OCI-LY7 (cell line): Measurements from ENCODE around the gene AGBL1. TPM values are rescaled to one million over a fixed set of nuclear protein-coding genes. Genes with fewer than 3 reads are reported as not detected.

Experiments
- BruUV-seq: library from RNA; stranded (reverse); fragments of 400-500 nt; replicated peaks from 2 replicates; lab custom pipeline; 2021; lab: Mats Ljungman, UMichigan
- CTCF ChIA-PET: fragments of 300-600 bp; sonication (Branson Sonifier 250); formaldehyde crosslinking; loops from one replicate; lab custom pipeline; 2022; ENCODE audit warnings: antibody characterized with exemption; ENCODE audit not compliant: unreplicated experiment; lab: Charles Lee
- POLR2A ChIA-PET: fragments of 300-600 bp; sonication (Branson Sonifier 250); formaldehyde crosslinking; loops from one replicate; lab custom pipeline; 2022; ENCODE audit warnings: antibody characterized with exemption; lab: Charles Lee
- DNase-seq: peaks from one replicate; pipeline ENCODE4 v3.0.0-alpha.2; 2015; ENCODE audit warnings: low spot score
- H2AFZ ChIP-seq: fragments of 200-600 bp; sonication (generic), shearing (Covaris generic); 2 replicates; pipeline ENCODE4 v1.6.1; 2014; ENCODE audit warnings: mild to moderate bottlenecking, antibody characterized with exemption, low read length, moderate library complexity
- H3K27ac ChIP-seq: fragments of 200-600 bp; sonication (generic); 2 replicates; pipeline ENCODE4 v1.5.1; 2014; ENCODE audit warnings: mixed run types, low read depth, mild to moderate bottlenecking, moderate library complexity, low read length, inconsistent platforms; ENCODE audit not compliant: poor library complexity, severe bottlenecking
- H3K36me3 ChIP-seq: fragments of 200-600 bp; sonication (generic); 2 replicates; pipeline ENCODE4 v1.6.1; 2014; ENCODE audit warnings: mild to moderate bottlenecking, antibody characterized with exemption, low read length, moderate library complexity, mixed read lengths; ENCODE audit not compliant: insufficient read depth
- H3K4me1 ChIP-seq: fragments of 200-600 bp; sonication (generic); 2 replicates; pipeline ENCODE4 v1.5.1; 2014; ENCODE audit warnings: mild to moderate bottlenecking, low read length; ENCODE audit not compliant: insufficient read depth, poor library complexity, severe bottlenecking
- H3K4me2 ChIP-seq: fragments of 200-600 bp; sonication (generic); 2 replicates; pipeline ENCODE4 v1.6.1; 2014; ENCODE audit warnings: mild to moderate bottlenecking, low read length
- H3K4me3 ChIP-seq: fragments of 200-600 bp; sonication (generic); 2 replicates; pipeline ENCODE4 v1.5.1; 2014; ENCODE audit warnings: mild to moderate bottlenecking, low read depth, low read length; ENCODE audit not compliant: poor library complexity, severe bottlenecking
- H3K79me2 ChIP-seq: fragments of 200-600 bp; sonication (generic); 2 replicates; pipeline ENCODE4 v1.6.1; 2016; ENCODE audit warnings: low read depth, mild to moderate bottlenecking, low read length, moderate library complexity, mixed read lengths; ENCODE audit not compliant: insufficient read depth
- H3K9me2 ChIP-seq: fragments of 200-600 bp; sonication (generic); 2 replicates; pipeline ENCODE4 v1.6.1; 2016; ENCODE audit warnings: mild to moderate bottlenecking, low read length, mixed read lengths; ENCODE audit not compliant: insufficient read depth
- H3K9me3 ChIP-seq: fragments of 200-600 bp; sonication (generic); 2 replicates; pipeline ENCODE4 v1.6.1; 2014; ENCODE audit warnings: mild to moderate bottlenecking, mixed run types, low read length, mixed read lengths
- H4K20me1 ChIP-seq: fragments of 200-600 bp; sonication (generic); 2 replicates; pipeline ENCODE4 v1.6.1; 2014; ENCODE audit warnings: mild to moderate bottlenecking, antibody characterized with exemption, low read length, moderate library complexity, mixed read lengths; ENCODE audit not compliant: insufficient read depth
- EZH2phosphoT487 ChIP-seq: fragments of 200-600 bp; sonication (generic); IDR thresholded peaks from 2 replicates; pipeline ENCODE4 v1.6.1; 2018; ENCODE audit warnings: low read depth, borderline replicate concordance, mild to moderate bottlenecking, mixed run types, antibody characterized with exemption, low read length, moderate library complexity, mixed read lengths
- intact Hi-C: fragments of 100-400 bp; cut with micrococcal nuclease; formaldehyde crosslinking; loops from one replicate; pipeline ENCODE4 v1.10.0; 2022; ENCODE audit not compliant: unreplicated experiment
- total RNA-seq, 2 experiments: library from RNA; depleted of rRNA in 1 of 2; stranded (reverse); fragments of >200 nt in 1 of 2; shearing (Covaris generic) in 1 of 2; gene quantifications; 2 replicates each; pipeline ENCODE4 v1.2.3, GENCODE V29; 2014 to 2022
- TF ChIP-seq, protein P1 (sequence below): fragments of 200-600 bp; sonication (generic); conservative IDR thresholded peaks from 2 replicates; pipeline ENCODE4 v1.5.1; 2014; ENCODE audit warnings: mild to moderate bottlenecking, antibody characterized with exemption, low read length, moderate library complexity, mixed read lengths

AGBL1 gene
- total RNA-seq, 2 experiments from 2014 or later = not detected

DNA sequence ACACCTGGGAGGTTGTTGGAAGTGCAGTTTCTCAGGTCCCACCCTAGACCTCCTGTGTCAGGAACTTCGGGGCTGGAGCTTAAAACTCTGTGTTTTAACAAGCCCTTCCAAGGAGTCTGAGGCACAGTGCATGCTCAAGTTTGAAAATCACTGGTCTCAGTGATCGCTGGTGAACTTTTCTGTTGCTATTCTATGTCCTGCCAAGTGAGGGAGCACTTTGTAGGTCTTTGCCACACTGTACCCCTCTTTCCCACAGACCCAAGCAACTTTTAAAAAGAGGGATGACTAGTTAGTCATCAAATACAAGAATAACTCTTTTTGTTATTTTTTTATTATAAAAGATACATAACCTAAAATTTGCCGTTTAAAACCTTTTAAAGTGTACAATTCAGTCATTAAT is 133.7 kb downstream of the AGBL1 start:
- H4K20me1 ChIP-seq = no peaks in the 10 kb centered on the region
- ChIA-PET CTCF (no interaction called here), POLR2A (no interaction called here)
- H3K79me2 ChIP-seq = no peaks in the 10 kb centered on the region
- H3K4me2 ChIP-seq = no peak overlapping the region
- H3K4me3 ChIP-seq = no peak overlapping the region
- TF ChIP-seq EZH2phosphoT487 = no peak
- TF ChIP-seq, protein P1, sequence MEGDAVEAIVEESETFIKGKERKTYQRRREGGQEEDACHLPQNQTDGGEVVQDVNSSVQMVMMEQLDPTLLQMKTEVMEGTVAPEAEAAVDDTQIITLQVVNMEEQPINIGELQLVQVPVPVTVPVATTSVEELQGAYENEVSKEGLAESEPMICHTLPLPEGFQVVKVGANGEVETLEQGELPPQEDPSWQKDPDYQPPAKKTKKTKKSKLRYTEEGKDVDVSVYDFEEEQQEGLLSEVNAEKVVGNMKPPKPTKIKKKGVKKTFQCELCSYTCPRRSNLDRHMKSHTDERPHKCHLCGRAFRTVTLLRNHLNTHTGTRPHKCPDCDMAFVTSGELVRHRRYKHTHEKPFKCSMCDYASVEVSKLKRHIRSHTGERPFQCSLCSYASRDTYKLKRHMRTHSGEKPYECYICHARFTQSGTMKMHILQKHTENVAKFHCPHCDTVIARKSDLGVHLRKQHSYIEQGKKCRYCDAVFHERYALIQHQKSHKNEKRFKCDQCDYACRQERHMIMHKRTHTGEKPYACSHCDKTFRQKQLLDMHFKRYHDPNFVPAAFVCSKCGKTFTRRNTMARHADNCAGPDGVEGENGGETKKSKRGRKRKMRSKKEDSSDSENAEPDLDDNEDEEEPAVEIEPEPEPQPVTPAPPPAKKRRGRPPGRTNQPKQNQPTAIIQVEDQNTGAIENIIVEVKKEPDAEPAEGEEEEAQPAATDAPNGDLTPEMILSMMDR = peak; percentile 56
- no peaks in the 10 kb centered on the region for H3K36me3 ChIP-seq
- no peak for DNase-seq
- H3K9me2 ChIP-seq = no peaks in the 10 kb centered on the region
- intact Hi-C loops = no loop called here
- no peaks in the 10 kb centered on the region for H3K4me1 ChIP-seq
- no peaks in the 10 kb centered on the region for H3K9me3 ChIP-seq
- no peak overlapping the region for H3K27ac ChIP-seq
- H2AFZ ChIP-seq = no peak overlapping the region
- BruUV-seq = no TSS peak

DNA sequence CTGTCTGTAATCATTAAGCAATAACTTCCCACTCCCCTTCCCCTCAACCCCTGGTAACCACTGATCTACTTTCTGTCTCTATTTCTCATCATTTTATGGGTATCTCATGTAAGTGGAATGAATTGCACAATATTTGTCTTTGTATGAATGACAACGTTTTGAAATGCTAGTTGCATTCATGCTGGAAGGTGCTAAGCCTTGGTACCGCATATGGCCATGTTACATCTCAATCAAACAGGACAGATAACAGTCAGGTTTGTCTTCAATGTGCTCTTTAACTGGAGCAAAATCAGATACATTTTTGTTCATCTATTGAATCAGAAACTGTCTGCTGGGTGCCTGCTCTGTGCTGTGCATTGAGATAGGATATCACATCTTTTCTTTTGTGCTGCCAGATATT is 134.2 kb downstream of the AGBL1 start:
- no peaks in the 10 kb centered on the region for H3K36me3 ChIP-seq
- intact Hi-C loops = no loop called here
- no peaks in the 10 kb centered on the region for H3K9me2 ChIP-seq
- no peak for DNase-seq
- H3K4me1 ChIP-seq = no peaks in the 10 kb centered on the region
- H3K9me3 ChIP-seq = no peaks in the 10 kb centered on the region
- no peaks in the 10 kb centered on the region for H4K20me1 ChIP-seq
- no peak overlapping the region for H2AFZ ChIP-seq
- no TSS peak for BruUV-seq
- no peaks in the 10 kb centered on the region for H3K79me2 ChIP-seq
- no peak overlapping the region for H3K27ac ChIP-seq
- H3K4me3 ChIP-seq = no peak overlapping the region
- CTCF ChIA-PET = no interaction called here
- no peak overlapping the region for H3K4me2 ChIP-seq
- POLR2A ChIA-PET = no interaction called here
- no peak for TF ChIP-seq EZH2phosphoT487
- TF ChIP-seq, protein P1 = no peak

DNA sequence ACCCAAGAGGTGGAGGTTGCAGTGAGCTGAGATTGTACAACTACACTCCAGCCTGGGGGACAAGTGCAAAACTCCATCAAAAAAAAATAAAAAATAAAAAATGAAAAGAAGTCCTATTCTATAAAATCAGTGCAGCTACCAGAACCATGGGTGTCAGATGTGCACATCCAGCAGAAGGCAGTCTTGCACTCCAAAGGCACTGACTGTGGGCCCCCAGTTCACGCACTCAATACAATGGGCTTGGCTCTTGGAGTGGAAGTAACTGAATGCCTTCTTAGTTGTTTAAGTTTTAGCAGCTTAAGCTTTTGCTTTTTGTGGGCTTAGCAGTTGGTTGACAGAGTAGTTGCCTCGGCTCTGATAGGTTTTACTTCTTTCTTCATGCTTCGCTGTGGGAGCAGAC is 141.4 kb downstream of the AGBL1 start:
- no peaks in the 10 kb centered on the region for H3K9me2 ChIP-seq
- no TSS peak for BruUV-seq
- H3K27ac ChIP-seq = no peak overlapping the region
- no peaks in the 10 kb centered on the region for H3K9me3 ChIP-seq
- no peaks in the 10 kb centered on the region for H3K36me3 ChIP-seq
- intact Hi-C loops = no loop called here
- ChIA-PET CTCF (no interaction called here), POLR2A (no interaction called here)
- DNase-seq = no peak
- no peaks in the 10 kb centered on the region for H3K79me2 ChIP-seq
- H3K4me3 ChIP-seq = no peak overlapping the region
- H2AFZ ChIP-seq = no peak overlapping the region
- H3K4me1 ChIP-seq = no peaks in the 10 kb centered on the region
- TF ChIP-seq, protein P1 = no peak
- TF ChIP-seq EZH2phosphoT487 = no peak
- H4K20me1 ChIP-seq = no peaks in the 10 kb centered on the region
- H3K4me2 ChIP-seq = no peak overlapping the region
